Right lobe of liver (tissue), 6 donors: ENCODE measurements around the gene CDKAL1. TPM values are rescaled to one million over a fixed set of nuclear protein-coding genes. Genes with fewer than 3 reads are reported as not detected.
A peak's percentile ranks its signal among the peaks of the same experiment; 100 is the strongest.
"Not testable (repeated sequence)": the region's sequence is repeated elsewhere in the genome, so short reads cannot be mapped to it uniquely, and the experiment has no call there.

Experiments used
- ATAC-seq, 4 donors: fragments of 200-7000 bp; cut with Tn5 transposase; one replicate each; pipeline ENCODE4 v1.9.1; 2020; ENCODE audit warnings: mild to moderate bottlenecking in 4 of 4, moderate library complexity in 4 of 4
- DNase-seq, 3 donors: peaks; one replicate each; pipeline ENCODE4 v3.0.0-alpha.2; 2020
- H3K27ac ChIP-seq, 3 donors: fragments of 200-600 bp; one replicate each; pipeline ENCODE4 v1.8.0; 2022
- H3K27me3 ChIP-seq, 2 donors: fragments of 200-600 bp; one replicate each; pipeline ENCODE4 v1.8.0; 2022
- H3K36me3 ChIP-seq, 4 donors: fragments of 200-600 bp; sonication (generic) in 1 of 4; one replicate each; pipeline versions ENCODE4 v1.5.1 to v1.8.0; 2017 to 2022; ENCODE audit warnings: control low read depth in 1 of 4
- H3K4me1 ChIP-seq, 4 donors: fragments of 200-600 bp; sonication (generic) in 1 of 4; one replicate each; pipeline versions ENCODE4 v1.5.1 to v1.8.0; 2017 to 2022; ENCODE audit warnings: control low read depth in 1 of 4
- H3K4me3 ChIP-seq, 3 donors: fragments of 200-600 bp; one replicate each; pipeline ENCODE4 v1.8.0; 2022
- H3K9me3 ChIP-seq, 4 donors: fragments of 200-600 bp; sonication (generic) in 1 of 4; one replicate each; pipeline versions ENCODE4 v1.5.1 to v1.8.0; 2017 to 2022; ENCODE audit warnings: control low read depth in 1 of 4
- POLR2A ChIP-seq: fragments of 450-650 bp; IDR thresholded peaks from one replicate; pipeline ENCODE4 v1.6.1; 2017; ENCODE audit warnings: antibody characterized with exemption, mild to moderate bottlenecking
- WGBS: methylation state at CpG from one replicate; pipeline ENCODE4 v1.1.6; 2018; ENCODE audit warnings: low coverage, low lambda C conversion rate; ENCODE audit not compliant: insufficient coverage; ENCODE audit errors: missing lambda C conversion rate; 5-methylcytosine and 5-hydroxymethylcytosine counted together
- intact Hi-C, 2 donors: fragments of 100-400 bp; cut with DNase I; formaldehyde crosslinking; loops; one replicate each; pipeline versions ENCODE4 v1.11.2 to v1.14.1; 2022
- total RNA-seq, 6 experiments: library from RNA; depleted of rRNA in 2 of 6; stranded (reverse); fragments of >200 nt in 2 of 6; fragmentation: NEBNext Ultra II Directional in 3 of 6; extraction: Animal tissue kit (Norgen Biotek cat#: 25700) in 3 of 6; gene quantifications; one replicate each; pipeline versions ENCODE4 v1.1.0 to v1.2.4, GENCODE V29; 2016 to 2023
- TF ChIP-seq, protein P1 (sequence below), 4 donors: fragments of 200-600 bp in 3 of 4; fragments of 450-650 bp in 1 of 4; IDR thresholded peaks; one replicate each; pipeline versions ENCODE4 v1.5.1 to v1.8.0; 2016 to 2022; ENCODE audit warnings: antibody characterized with exemption in 4 of 4, mild to moderate bottlenecking in 2 of 4
- donor health status: DM: no; HTN: yes; CAD: no.
- donor health status: DM: no; HTN: no; CAD: no.
- donor health status: DM: no; HTN: no; CAD: no.
- donor health status: DM: no; HTN: yes; CAD: no.
- donor health status: DM: no; HTN: yes; CAD: no.

CDKAL1 gene
- total RNA-seq, 6 experiments from 2014 or later = 4.5 to 7.0 (median 6.2) TPM

DNA sequence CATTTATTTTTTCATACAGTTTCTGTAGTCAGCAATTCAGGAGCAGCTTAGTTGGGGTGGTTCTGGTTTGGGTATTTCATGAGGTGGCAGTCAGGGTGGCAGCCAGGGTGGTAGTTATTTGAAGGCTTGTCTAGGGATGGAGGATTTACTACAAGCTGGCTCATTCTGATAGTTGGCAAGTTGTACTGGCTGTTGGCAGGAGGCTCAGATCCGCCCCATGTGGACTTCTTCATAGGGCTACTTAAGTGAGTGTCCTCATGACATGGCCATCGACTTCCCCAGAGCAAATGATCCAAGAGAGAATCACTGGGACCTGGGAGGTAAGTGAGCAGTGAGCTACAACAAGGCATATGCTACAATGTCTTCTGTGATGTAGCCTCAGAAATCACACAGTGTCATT, 22.4 kb upstream of the CDKAL1 start:
- no peaks in the 10 kb centered on the region for H3K27me3 ChIP-seq
- TF ChIP-seq POLR2A = no peak
- TF ChIP-seq, protein P1, sequence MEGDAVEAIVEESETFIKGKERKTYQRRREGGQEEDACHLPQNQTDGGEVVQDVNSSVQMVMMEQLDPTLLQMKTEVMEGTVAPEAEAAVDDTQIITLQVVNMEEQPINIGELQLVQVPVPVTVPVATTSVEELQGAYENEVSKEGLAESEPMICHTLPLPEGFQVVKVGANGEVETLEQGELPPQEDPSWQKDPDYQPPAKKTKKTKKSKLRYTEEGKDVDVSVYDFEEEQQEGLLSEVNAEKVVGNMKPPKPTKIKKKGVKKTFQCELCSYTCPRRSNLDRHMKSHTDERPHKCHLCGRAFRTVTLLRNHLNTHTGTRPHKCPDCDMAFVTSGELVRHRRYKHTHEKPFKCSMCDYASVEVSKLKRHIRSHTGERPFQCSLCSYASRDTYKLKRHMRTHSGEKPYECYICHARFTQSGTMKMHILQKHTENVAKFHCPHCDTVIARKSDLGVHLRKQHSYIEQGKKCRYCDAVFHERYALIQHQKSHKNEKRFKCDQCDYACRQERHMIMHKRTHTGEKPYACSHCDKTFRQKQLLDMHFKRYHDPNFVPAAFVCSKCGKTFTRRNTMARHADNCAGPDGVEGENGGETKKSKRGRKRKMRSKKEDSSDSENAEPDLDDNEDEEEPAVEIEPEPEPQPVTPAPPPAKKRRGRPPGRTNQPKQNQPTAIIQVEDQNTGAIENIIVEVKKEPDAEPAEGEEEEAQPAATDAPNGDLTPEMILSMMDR (IDR thresholded peaks at IDR 0.05) = no peak
- H3K4me3 ChIP-seq = no peak overlapping the region
- no peak for ATAC-seq
- intact Hi-C loops = no loop called here
- no peaks in the 10 kb centered on the region for H3K4me1 ChIP-seq
- DNase-seq = no peak
- 67% methylated on average over 1 of the region's 2 CpGs for WGBS
- H3K9me3 ChIP-seq = no peaks in the 10 kb centered on the region
- H3K36me3 ChIP-seq = no peaks in the 10 kb centered on the region
- no peak overlapping the region for H3K27ac ChIP-seq

GRCh38 chr6:20525208-20525607, 9.0 kb upstream of the CDKAL1 start:
- ATAC-seq, DNase-seq, H3K27me3 ChIP-seq, H3K9me3 ChIP-seq, H3K4me1 ChIP-seq, H3K4me3 ChIP-seq, intact Hi-C loops, H3K27ac ChIP-seq, H3K36me3 ChIP-seq: not testable (repeated sequence)
- 73% methylated on average over 3 of the region's 3 CpGs for WGBS

DNA sequence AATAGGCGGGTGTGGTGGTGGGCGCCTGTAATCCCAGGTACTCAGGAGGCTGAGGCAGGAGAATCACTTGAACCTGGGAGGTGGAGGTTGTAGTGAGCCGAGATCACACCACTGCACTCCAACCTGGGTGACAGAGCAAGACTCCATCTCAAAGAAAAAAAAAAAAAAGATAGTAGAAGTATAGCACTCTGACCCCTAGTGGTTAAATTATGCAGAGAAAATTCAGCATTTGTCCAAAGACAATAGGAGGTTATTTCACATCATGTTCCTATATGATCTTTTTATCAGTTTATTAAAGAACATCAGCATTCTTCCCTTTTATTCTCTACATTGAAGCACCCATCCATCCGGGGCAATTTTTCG, 5.2 kb upstream of the CDKAL1 start:
- intact Hi-C loops, H3K4me3 ChIP-seq, H3K27ac ChIP-seq, H3K4me1 ChIP-seq, DNase-seq, H3K27me3 ChIP-seq, H3K36me3 ChIP-seq, H3K9me3 ChIP-seq: not testable (repeated sequence)
- ATAC-seq = peak; percentile 81 to 92 (median 89)
- 6% methylated on average over 2 of the region's 5 CpGs for WGBS
- TF ChIP-seq, protein P1 (IDR thresholded peaks at IDR 0.05) = peak; percentile 53 to 68 (median 60)

DNA sequence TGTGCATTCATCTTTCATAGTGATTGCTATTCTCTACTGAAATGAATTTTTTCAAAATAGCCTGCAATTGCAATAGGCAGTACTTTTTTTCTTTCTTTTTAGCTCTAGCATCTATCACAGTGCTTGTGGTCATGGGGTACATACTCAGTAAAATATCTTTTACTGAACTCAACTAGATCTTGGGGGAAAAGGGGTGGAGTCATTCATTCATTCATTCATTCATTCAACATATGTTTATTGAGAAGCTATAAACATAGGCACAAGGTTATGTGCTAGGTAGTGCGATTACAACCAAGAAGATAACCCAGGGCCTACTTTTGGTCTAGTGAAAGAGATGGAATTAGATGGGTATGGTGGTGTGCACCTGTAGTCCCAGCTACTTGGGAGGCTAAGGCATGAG, 1.4 kb upstream of the CDKAL1 start:
- TF ChIP-seq, protein P1 (IDR thresholded peaks at IDR 0.05) = no peak
- no peak for TF ChIP-seq POLR2A
- intact Hi-C loops = loop anchor here (5.0 to 10.0 kb wide), 2 partner anchors 238 to 241 kb away; no protein-coding TSS in a partner anchor
- ATAC-seq = no peak
- Histone ChIP-seq H3K4me1 (peaks cover 0 to 12% (median 5%) of the 10 kb centered on the region in 4 donors), H3K27me3 (no peaks in the 10 kb centered on the region), H3K27ac (no peak overlapping the region), H3K9me3 (no peaks in the 10 kb centered on the region), H3K4me3 (no peak overlapping the region), H3K36me3 (no peaks in the 10 kb centered on the region)
- WGBS = 90% methylated on average over 1 of the region's 1 CpG
- no peak for DNase-seq

DNA sequence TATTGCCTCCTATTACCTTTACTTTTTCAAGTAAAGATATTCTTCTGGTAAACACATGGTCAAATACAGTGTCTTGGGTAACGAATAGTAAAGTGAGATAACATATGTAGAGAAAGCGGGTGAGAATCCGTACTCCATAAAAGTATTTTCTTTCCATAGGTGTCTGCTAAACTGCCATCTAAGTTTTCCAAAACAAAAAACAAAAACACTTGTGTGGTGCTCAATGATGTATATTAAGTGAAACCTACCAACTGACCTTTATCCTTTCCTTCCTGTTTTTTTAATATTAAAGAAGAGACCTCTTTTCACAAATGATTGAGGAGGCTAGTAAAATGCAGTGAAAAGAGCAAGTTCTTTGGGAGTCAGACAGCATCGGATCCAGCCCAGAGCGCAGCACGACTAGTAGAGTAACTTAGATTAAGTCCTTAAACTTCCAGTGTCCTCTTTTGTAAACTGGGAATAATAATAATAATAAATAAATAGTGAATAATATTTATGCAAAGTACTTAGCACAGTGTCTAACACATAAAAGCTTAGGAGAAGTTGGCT, 437 bp upstream of the CDKAL1 start:
- Histone ChIP-seq H3K27ac (peak overlapping the region; percentile 49 to 54 (median 52)), H3K4me3 (peak overlapping the region; percentile 68 to 74 (median 68)), H3K27me3 (no peaks in the 10 kb centered on the region), H3K36me3 (no peaks in the 10 kb centered on the region), H3K4me1 (peaks cover 0 to 10% (median 4%) of the 10 kb centered on the region in 4 donors), H3K9me3 (no peaks in the 10 kb centered on the region)
- ATAC-seq (no peak), DNase-seq (no peak)
- no peak for TF ChIP-seq POLR2A
- TF ChIP-seq, protein P1 (IDR thresholded peaks at IDR 0.05) = no peak
- intact Hi-C loops = loop anchor here (5.0 to 10.0 kb wide), 2 partner anchors 239 to 242 kb away; no protein-coding TSS in a partner anchor
- 50% methylated on average over 6 of the region's 6 CpGs for WGBS
